Hepatocyte (in vitro differentiated cells): ENCODE results near the gene KIAA1210. TPM values are rescaled to one million over a fixed set of nuclear protein-coding genes. Genes with fewer than 3 reads are reported as not detected.

Source experiments
- DNase-seq: peaks from one replicate; pipeline ENCODE4 v3.0.0-alpha.2; 2016; ENCODE audit warnings: low spot score
- H2AFZ ChIP-seq: fragments of 200-600 bp; sonication (generic); 2 replicates; pipeline ENCODE4 v1.6.0; 2016; ENCODE audit warnings: antibody characterized with exemption, mild to moderate bottlenecking
- H3K27ac ChIP-seq: fragments of 200-600 bp; sonication (generic); 2 replicates; pipeline ENCODE4 v1.5.1; 2016; ENCODE audit warnings: mild to moderate bottlenecking
- H3K27me3 ChIP-seq: fragments of 200-600 bp; sonication (generic); 2 replicates; pipeline ENCODE4 v1.6.1; 2016
- H3K36me3 ChIP-seq: fragments of 200-600 bp; sonication (generic); replicated peaks from 2 replicates; pipeline ENCODE4 v1.5.1; 2016; ENCODE audit warnings: low read depth; ENCODE audit not compliant: insufficient read depth
- H3K4me1 ChIP-seq: fragments of 200-600 bp; sonication (generic); 2 replicates; pipeline ENCODE4 v1.5.1; 2016; ENCODE audit warnings: mild to moderate bottlenecking, moderate library complexity; ENCODE audit not compliant: insufficient read depth
- H3K4me2 ChIP-seq: fragments of 200-600 bp; sonication (generic); 2 replicates; pipeline ENCODE4 v1.6.0; 2016
- H3K4me3 ChIP-seq: fragments of 200-600 bp; sonication (generic); 2 replicates; pipeline ENCODE4 v1.5.1; 2016; ENCODE audit warnings: mild to moderate bottlenecking
- H3K79me2 ChIP-seq: fragments of 200-600 bp; sonication (generic); 2 replicates; pipeline ENCODE4 v1.6.0; 2017; ENCODE audit warnings: mild to moderate bottlenecking
- H3K9me2 ChIP-seq: fragments of 200-600 bp; sonication (generic); replicated peaks from 2 replicates; pipeline ENCODE4 v1.6.0; 2017; ENCODE audit warnings: mild to moderate bottlenecking; ENCODE audit not compliant: insufficient read depth
- H3K9me3 ChIP-seq: fragments of 200-600 bp; sonication (generic); 2 replicates; pipeline ENCODE4 v1.5.1; 2016; ENCODE audit warnings: low read depth, mild to moderate bottlenecking
- H4K20me1 ChIP-seq: fragments of 200-600 bp; sonication (generic); 2 replicates; pipeline ENCODE4 v1.6.0; 2016; ENCODE audit warnings: mild to moderate bottlenecking; ENCODE audit not compliant: insufficient read depth, poor library complexity, severe bottlenecking
- EZH2 ChIP-seq: fragments of 200-600 bp; sonication (generic); IDR thresholded peaks from 2 replicates; pipeline ENCODE4 v1.6.1; 2016; ENCODE audit warnings: antibody characterized with exemption, mild to moderate bottlenecking, borderline replicate concordance
- EZH2phosphoT487 ChIP-seq: fragments of 200-600 bp; sonication (generic); IDR thresholded peaks from one replicate; pipeline ENCODE4 v1.6.1; 2018; ENCODE audit warnings: antibody characterized with exemption, mild to moderate bottlenecking, low read depth, moderate library complexity; ENCODE audit not compliant: unreplicated experiment, severe bottlenecking
- WGBS: methylation state at CpG from one replicate; pipeline ENCODE4 v1.1.6; 2016; ENCODE audit warnings: low lambda C conversion rate; ENCODE audit errors: missing lambda C conversion rate; 5-methylcytosine and 5-hydroxymethylcytosine counted together
- polyA plus RNA-seq: library from polyadenylated mRNA; unstranded; fragments of >200 nt; fragmentation: Nextera tagmentation; extraction: Ambion mirVana; gene quantifications from 2 replicates; pipeline ENCODE4 v1.2.1, GENCODE V29; 2016
- total RNA-seq: library from RNA; depleted of rRNA; stranded (reverse); fragments of >200 nt; gene quantifications from 2 replicates; pipeline ENCODE4 v1.2.3, GENCODE V29; 2014
- TF ChIP-seq, protein P1 (sequence below): fragments of 200-600 bp; sonication (generic); IDR thresholded peaks from 2 replicates; pipeline ENCODE4 v1.5.1; 2016; ENCODE audit warnings: antibody characterized with exemption, mild to moderate bottlenecking; ENCODE audit not compliant: poor library complexity

KIAA1210 gene
- total and polyA plus RNA-seq, 2 experiments from 2014 or later = 0.03 TPM; not detected in 1

DNA sequence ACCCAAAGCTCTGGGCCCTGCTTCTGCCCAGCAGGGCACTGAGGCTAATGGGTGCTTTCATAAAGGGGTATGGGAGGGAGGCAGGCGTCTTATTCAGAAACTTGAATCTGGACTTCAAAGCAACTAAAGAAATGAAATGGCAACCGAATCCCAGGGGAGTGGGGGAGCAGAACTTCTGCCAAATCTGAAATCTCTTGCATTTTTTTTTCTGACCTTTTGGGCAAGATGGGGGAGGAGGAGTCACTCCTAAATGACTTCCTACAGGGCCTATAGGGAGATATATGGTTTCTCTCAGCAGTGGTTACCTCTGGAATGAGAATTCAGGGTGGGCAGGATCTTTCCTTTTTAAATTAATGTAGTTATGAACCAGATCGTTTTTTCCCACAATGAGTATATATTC, 30.6 kb upstream of the KIAA1210 start:
- 60% methylated on average over 3 of the region's 3 CpGs for WGBS
- TF ChIP-seq, protein P1, sequence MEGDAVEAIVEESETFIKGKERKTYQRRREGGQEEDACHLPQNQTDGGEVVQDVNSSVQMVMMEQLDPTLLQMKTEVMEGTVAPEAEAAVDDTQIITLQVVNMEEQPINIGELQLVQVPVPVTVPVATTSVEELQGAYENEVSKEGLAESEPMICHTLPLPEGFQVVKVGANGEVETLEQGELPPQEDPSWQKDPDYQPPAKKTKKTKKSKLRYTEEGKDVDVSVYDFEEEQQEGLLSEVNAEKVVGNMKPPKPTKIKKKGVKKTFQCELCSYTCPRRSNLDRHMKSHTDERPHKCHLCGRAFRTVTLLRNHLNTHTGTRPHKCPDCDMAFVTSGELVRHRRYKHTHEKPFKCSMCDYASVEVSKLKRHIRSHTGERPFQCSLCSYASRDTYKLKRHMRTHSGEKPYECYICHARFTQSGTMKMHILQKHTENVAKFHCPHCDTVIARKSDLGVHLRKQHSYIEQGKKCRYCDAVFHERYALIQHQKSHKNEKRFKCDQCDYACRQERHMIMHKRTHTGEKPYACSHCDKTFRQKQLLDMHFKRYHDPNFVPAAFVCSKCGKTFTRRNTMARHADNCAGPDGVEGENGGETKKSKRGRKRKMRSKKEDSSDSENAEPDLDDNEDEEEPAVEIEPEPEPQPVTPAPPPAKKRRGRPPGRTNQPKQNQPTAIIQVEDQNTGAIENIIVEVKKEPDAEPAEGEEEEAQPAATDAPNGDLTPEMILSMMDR = no peak
- TF ChIP-seq EZH2 = no peak
- TF ChIP-seq EZH2phosphoT487 = no peak
- H3K79me2 ChIP-seq = no peaks in the 10 kb centered on the region
- H3K4me2 ChIP-seq = no peak overlapping the region
- no peaks in the 10 kb centered on the region for H4K20me1 ChIP-seq
- H3K4me3 ChIP-seq = no peak overlapping the region
- no peak for DNase-seq
- H3K9me3 ChIP-seq = no peaks in the 10 kb centered on the region
- H3K27me3 ChIP-seq = no peaks in the 10 kb centered on the region
- H3K27ac ChIP-seq = no peak overlapping the region
- no peaks in the 10 kb centered on the region for H3K9me2 ChIP-seq
- no peak overlapping the region for H2AFZ ChIP-seq
- H3K4me1 ChIP-seq = no peaks in the 10 kb centered on the region
- H3K36me3 ChIP-seq = no peaks in the 10 kb centered on the region

DNA sequence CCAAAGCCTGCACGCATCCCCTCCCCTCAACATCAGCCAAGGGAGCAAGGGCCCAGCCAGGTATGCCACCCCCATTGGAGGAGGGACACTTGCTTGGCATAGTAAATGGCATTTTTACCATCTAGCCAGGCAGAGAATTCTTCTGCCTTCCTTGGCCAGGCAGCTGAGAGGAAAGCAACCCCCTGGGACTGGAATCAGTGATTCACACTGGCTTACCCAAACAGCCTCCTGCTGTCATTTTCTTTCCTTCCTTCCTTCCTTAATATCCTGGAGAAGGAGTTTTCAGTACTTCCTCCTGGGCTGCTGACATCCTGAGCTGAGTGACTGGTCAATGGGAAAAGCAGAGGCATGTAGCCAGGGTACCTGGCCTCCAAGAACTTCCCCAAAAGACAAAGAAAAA, 28.6 kb upstream of the KIAA1210 start:
- 93% methylated on average over 1 of the region's 1 CpG for WGBS

DNA sequence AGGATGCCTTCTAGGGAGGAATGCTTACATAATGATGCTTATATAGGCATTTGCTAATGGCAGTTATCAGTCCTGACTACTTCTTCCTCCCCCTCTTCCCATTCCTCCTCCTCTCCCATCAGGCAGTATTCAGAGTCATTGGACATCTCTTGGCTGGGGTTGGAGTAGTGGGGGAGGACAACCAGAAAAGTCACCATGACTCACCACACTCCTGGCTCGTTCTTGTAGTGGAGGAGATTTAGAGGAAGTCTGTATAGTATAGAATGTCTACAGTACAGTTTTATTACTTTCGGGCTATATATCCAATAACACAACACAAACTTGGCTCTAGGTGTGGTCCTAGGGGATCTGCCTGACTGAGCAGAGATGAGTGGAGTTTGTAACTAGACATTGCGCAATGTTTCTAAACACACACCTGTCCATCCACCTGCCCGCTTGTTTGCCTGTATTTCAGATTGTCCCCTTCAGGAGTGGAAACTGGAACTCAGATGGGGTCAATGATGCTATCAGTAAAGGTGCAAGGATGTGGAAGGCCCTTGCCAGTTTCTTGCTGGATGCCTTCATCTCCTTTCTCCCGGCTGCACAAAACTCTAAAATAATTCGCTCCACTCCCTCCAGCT, 27.9 kb upstream of the KIAA1210 start:
- TF ChIP-seq EZH2 (no peak), EZH2phosphoT487 (no peak)
- TF ChIP-seq, protein P1 = no peak
- Histone ChIP-seq H3K9me2 (no peaks in the 10 kb centered on the region), H3K27me3 (no peaks in the 10 kb centered on the region), H3K4me1 (no peaks in the 10 kb centered on the region), H3K79me2 (no peaks in the 10 kb centered on the region), H3K4me2 (no peak overlapping the region), H3K36me3 (no peaks in the 10 kb centered on the region), H3K4me3 (no peak overlapping the region), H3K9me3 (no peaks in the 10 kb centered on the region), H2AFZ (no peak overlapping the region), H3K27ac (no peak overlapping the region), H4K20me1 (no peaks in the 10 kb centered on the region)
- DNase-seq = peak; percentile 39
- WGBS = 57% methylated on average over 6 of the region's 6 CpGs

More for the DNA sequence above, 28.6 kb upstream of the KIAA1210 start:
- Histone ChIP-seq H3K36me3 (no peaks in the 10 kb centered on the region), H3K4me1 (no peaks in the 10 kb centered on the region), H3K4me3 (no peak overlapping the region), H3K9me3 (no peaks in the 10 kb centered on the region), H3K79me2 (no peaks in the 10 kb centered on the region), H2AFZ (no peak overlapping the region), H3K27ac (no peak overlapping the region), H3K27me3 (no peaks in the 10 kb centered on the region), H4K20me1 (no peaks in the 10 kb centered on the region), H3K9me2 (no peaks in the 10 kb centered on the region), H3K4me2 (no peak overlapping the region)
- no peak for DNase-seq
- TF ChIP-seq EZH2 (no peak), EZH2phosphoT487 (no peak)
- TF ChIP-seq, protein P1 = no peak

DNA sequence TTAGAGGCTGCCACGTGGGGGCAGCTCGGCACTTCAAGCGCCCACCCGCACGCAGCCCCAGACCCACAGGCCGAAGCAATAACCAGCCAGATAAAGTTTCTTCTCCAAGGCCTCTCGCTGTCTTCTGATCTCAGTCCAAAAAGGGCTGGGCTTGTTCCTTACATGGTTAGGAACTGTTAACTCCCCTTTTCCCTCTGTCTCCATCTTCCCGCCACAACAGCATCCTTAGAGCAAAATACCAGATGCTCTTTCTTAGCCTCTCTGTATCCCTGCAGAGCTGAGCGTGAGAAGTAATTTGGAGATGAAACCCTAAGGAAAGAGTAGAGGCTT, 23.4 kb upstream of the KIAA1210 start:
- 63% methylated on average over 9 of the region's 9 CpGs for WGBS

More for the DNA sequence above, 23.4 kb upstream of the KIAA1210 start:
- no peaks in the 10 kb centered on the region for H3K9me3 ChIP-seq
- no peak overlapping the region for H2AFZ ChIP-seq
- no peak overlapping the region for H3K4me3 ChIP-seq
- no peak overlapping the region for H3K27ac ChIP-seq
- DNase-seq = no peak
- H3K79me2 ChIP-seq = no peaks in the 10 kb centered on the region
- H3K9me2 ChIP-seq = no peaks in the 10 kb centered on the region
- no peak overlapping the region for H3K4me2 ChIP-seq
- TF ChIP-seq, protein P1 = no peak
- TF ChIP-seq EZH2 = no peak
- TF ChIP-seq EZH2phosphoT487 = no peak
- no peaks in the 10 kb centered on the region for H3K4me1 ChIP-seq
- no peaks in the 10 kb centered on the region for H3K36me3 ChIP-seq
- no peaks in the 10 kb centered on the region for H3K27me3 ChIP-seq
- H4K20me1 ChIP-seq = no peaks in the 10 kb centered on the region
